GM12878 (cell line): ENCODE data around the gene MRPS16. TPM values are rescaled to one million over a fixed set of nuclear protein-coding genes. Genes with fewer than 3 reads are reported as not detected.
A peak's percentile ranks its signal among the peaks of the same experiment; 100 is the strongest.

ENCODE experiments used
- ATF3 ChIP-seq: IDR thresholded peaks from 2 replicates; pipeline ENCODE4 v1.6.1; 2011; ENCODE audit warnings: low read depth, mild to moderate bottlenecking, low read length, moderate library complexity, borderline replicate concordance; ENCODE audit errors: extremely low read depth
- BHLHE40 ChIP-seq, 2 experiments: fragments of 450-650 bp in 1 of 2; IDR thresholded peaks; 2 replicates each; pipeline ENCODE4 v1.6.1; 2011 to 2017; ENCODE audit warnings: low read depth in 2 of 2, borderline replicate concordance in 1 of 2, improper control_type of control experiment in 1 of 2, low read length in 1 of 2, mild to moderate bottlenecking in 1 of 2
- CBFB ChIP-seq: IDR thresholded peaks from 2 replicates; pipeline ENCODE4 v1.6.1; 2016; ENCODE audit warnings: antibody characterized with exemption, low read depth
- CEBPB ChIP-seq, 2 experiments: fragments of 150-350 bp in 1 of 2; IDR thresholded peaks; 2 replicates each; pipeline ENCODE4 v1.6.1; 2012 to 2014; ENCODE audit warnings: low read depth in 2 of 2, low read length in 2 of 2, borderline replicate concordance in 1 of 2, inconsistent platforms in 1 of 2
- GABPA ChIP-seq: IDR thresholded peaks from 2 replicates; pipeline ENCODE4 v1.6.1; 2014; ENCODE audit warnings: antibody characterized with exemption, low read depth, mild to moderate bottlenecking, inconsistent platforms
- GATAD2B ChIP-seq: fragments of 450-650 bp; conservative IDR thresholded peaks from 2 replicates; pipeline ENCODE4 v1.6.1; 2017; ENCODE audit warnings: low read depth, mild to moderate bottlenecking, moderate library complexity
- HDAC6 ChIP-seq: fragments of 200-600 bp; sonication (generic); IDR thresholded peaks from one replicate; pipeline ENCODE4 v1.8.0; 2017; ENCODE audit warnings: antibody characterized with exemption; ENCODE audit not compliant: unreplicated experiment
- IKZF2 ChIP-seq, 2 experiments: fragments of 450-650 bp; IDR thresholded peaks; 2 replicates each; pipeline ENCODE4 v1.6.1; 2017; ENCODE audit warnings: mild to moderate bottlenecking in 2 of 2, moderate library complexity in 2 of 2
- IRF3 ChIP-seq: fragments of 450-650 bp; IDR thresholded peaks from 2 replicates; pipeline ENCODE4 v1.6.1; 2014; ENCODE audit warnings: mild to moderate bottlenecking
- JUNB ChIP-seq: IDR thresholded peaks from 2 replicates; pipeline ENCODE4 v1.6.1; 2016; ENCODE audit warnings: antibody characterized with exemption, mild to moderate bottlenecking
- MEF2A ChIP-seq: IDR thresholded peaks from 2 replicates; pipeline ENCODE4 v1.6.1; 2011; ENCODE audit warnings: low read depth, mild to moderate bottlenecking, low read length, moderate library complexity; ENCODE audit not compliant: insufficient read depth
- MXI1 ChIP-seq: fragments of 150-350 bp; IDR thresholded peaks from 2 replicates; pipeline ENCODE4 v1.6.1; 2011; ENCODE audit warnings: low read depth, mild to moderate bottlenecking, inconsistent platforms, low read length, improper control_type of control experiment
- MYC ChIP-seq: IDR thresholded peaks from 2 replicates; pipeline ENCODE4 v1.6.1; 2011; ENCODE audit warnings: mild to moderate bottlenecking, low read length, moderate library complexity, inconsistent platforms; ENCODE audit not compliant: insufficient read depth, insufficient replicate concordance, insufficient read length, severe bottlenecking
- NBN ChIP-seq: fragments of 450-650 bp; IDR thresholded peaks from 2 replicates; pipeline ENCODE4 v1.6.1; 2016
- NFYB ChIP-seq: IDR thresholded peaks from 2 replicates; pipeline ENCODE4 v1.6.1; 2011; ENCODE audit warnings: low read depth, mild to moderate bottlenecking, low read length, improper control_type of control experiment, moderate library complexity; ENCODE audit not compliant: insufficient read depth
- PAX5 ChIP-seq: IDR thresholded peaks from 2 replicates; pipeline ENCODE4 v1.6.1; 2011; ENCODE audit warnings: low read depth, low read length, borderline replicate concordance
- RAD21 ChIP-seq: IDR thresholded peaks from 2 replicates; pipeline ENCODE4 v1.6.1; 2011; ENCODE audit warnings: mild to moderate bottlenecking, low read depth, low read length, moderate library complexity; ENCODE audit not compliant: insufficient read depth
- RELA ChIP-seq: fragments of 450-650 bp; IDR thresholded peaks from 2 replicates; pipeline ENCODE4 v1.8.0; 2014; ENCODE audit warnings: borderline replicate concordance; ENCODE audit not compliant: partially characterized antibody
- SMAD1 ChIP-seq: fragments of 450-650 bp; IDR thresholded peaks from 2 replicates; pipeline ENCODE4 v1.6.1; 2018; ENCODE audit warnings: mild to moderate bottlenecking, low read depth; ENCODE audit not compliant: partially characterized antibody
- SPI1 ChIP-seq: IDR thresholded peaks from 2 replicates; pipeline ENCODE4 v1.6.1; 2011; ENCODE audit warnings: low read depth, mild to moderate bottlenecking, low read length, moderate library complexity, borderline replicate concordance; ENCODE audit not compliant: insufficient read depth
- TCF3 ChIP-seq: IDR thresholded peaks from 2 replicates; pipeline ENCODE4 v1.6.1; 2012; ENCODE audit warnings: low read depth, mild to moderate bottlenecking, low read length, borderline replicate concordance; ENCODE audit not compliant: insufficient read depth
- WRNIP1 ChIP-seq: IDR thresholded peaks from 2 replicates; pipeline ENCODE4 v1.6.1; 2011; ENCODE audit warnings: low read depth, low read length, improper control_type of control experiment, borderline replicate concordance
- YY1 ChIP-seq: IDR thresholded peaks from 2 replicates; pipeline ENCODE4 v1.6.1; 2011; ENCODE audit warnings: low read depth, mild to moderate bottlenecking, low read length
- ZNF24 ChIP-seq: fragments of 450-650 bp; IDR thresholded peaks from 2 replicates; pipeline ENCODE4 v1.6.1; 2017; ENCODE audit warnings: antibody characterized with exemption, mild to moderate bottlenecking
- ZNF274 ChIP-seq: IDR thresholded peaks from one replicate; pipeline ENCODE4 v1.8.0; 2011; ENCODE audit not compliant: insufficient read length, insufficient read depth
- ZNF622 ChIP-seq: fragments of 450-650 bp; IDR thresholded peaks from 2 replicates; pipeline ENCODE4 v1.6.1; 2017; ENCODE audit warnings: mild to moderate bottlenecking, inconsistent platforms
- polyA plus RNA-seq, 11 experiments: library from polyadenylated mRNA; depleted of rRNA in 4 of 11; unstranded in 6 of 11; stranded (reverse) in 5 of 11; fragments of >200 nt; fragmentation: Nextera tagmentation in 4 of 11; fragmentation: Illumina TruSeq in 1 of 11; extraction: Ambion mirVana in 4 of 11; extraction: Trizol in 1 of 11; gene quantifications; 1 replicate in 1 of 11; 2 replicates in 10 of 11; pipeline versions ENCODE4 v1.2.1 to v1.2.3, GENCODE V29; 2011 to 2016; ENCODE audit warnings: inconsistent platforms in 2 of 11, missing spikeins in 2 of 11, low read depth in 1 of 11
- total RNA-seq, 4 experiments: library from RNA; depleted of rRNA in 3 of 4; stranded (reverse); fragments of >200 nt in 3 of 4; fragmentation: Illumina TruSeq in 1 of 4; extraction: Trizol in 1 of 4; gene quantifications; 2 replicates each; pipeline versions ENCODE4 v1.2.1 to v1.2.3, GENCODE V29; 2013 to 2021

MRPS16 gene
- total and polyA plus RNA-seq, 10 of the 15 experiments (the other 5 are each of a cell fraction or from before 2014, with no cell fraction given) = 43.4 to 285 (median 103) TPM

- TF ChIP-seq IRF3 = peak; percentile 44; the same call in 1 of the 2 replicates
- peak; percentile 92; the same call in 1 of the 2 replicates for TF ChIP-seq CBFB
- peak in 1 of 2 experiments; percentile 55; a peak in 1 of 4 replicates for TF ChIP-seq BHLHE40 (IDR thresholded peaks at IDR 0.05; ENCODE audit: borderline replicate concordance in 1 of 2, low read depth in 2 of 2, low read length in 1 of 2)
- TF ChIP-seq HDAC6 = no peak
- no peak for TF ChIP-seq TCF3
- no peak for TF ChIP-seq ZNF24
- TF ChIP-seq GABPA = peak; percentile 85
- no peak for TF ChIP-seq WRNIP1
- TF ChIP-seq YY1 = peak; percentile 62; the same call in 1 of the 2 replicates
- TF ChIP-seq SMAD1 = peak; percentile 22
- TF ChIP-seq RELA = peak; percentile 49
- TF ChIP-seq ATF3 = peak; percentile 73; the same call in 1 of the 2 replicates
- no peak for TF ChIP-seq ZNF622
- peak; percentile 39 for TF ChIP-seq MYC
- TF ChIP-seq PAX5 = no peak
- TF ChIP-seq GATAD2B = peak; percentile 93
- no peak for TF ChIP-seq RAD21
- TF ChIP-seq ZNF274 = no peak
- TF ChIP-seq CEBPB (IDR thresholded peaks at IDR 0.05; ENCODE audit: borderline replicate concordance in 1 of 2, low read depth in 2 of 2, low read length in 2 of 2) = no peak
- TF ChIP-seq JUNB = no peak
- no peak for TF ChIP-seq NFYB
- 0 out of 2 replicates have a peak, but pooled peaks have one; percentile 22 for TF ChIP-seq MEF2A
- peak in 1 of 2 experiments; percentile 70; a peak in 3 of 4 replicates for TF ChIP-seq IKZF2 (IDR thresholded peaks at IDR 0.05)
- TF ChIP-seq NBN = peak; percentile 74
- no peak for TF ChIP-seq SPI1
- TF ChIP-seq MXI1 = peak; percentile 92
These were observed at the start of gene MRPS16 (continued) for GRCh38 chr10:73252445-73253224.
